ENCODE data around the gene PURA. TPM values are rescaled to one million over a fixed set of nuclear protein-coding genes. Genes with fewer than 3 reads are reported as not detected.

The PURA gene
- total RNA-seq, 6 donors from 2014 or later: 13.8 to 43.2 (median 22.7) TPM

DNA sequence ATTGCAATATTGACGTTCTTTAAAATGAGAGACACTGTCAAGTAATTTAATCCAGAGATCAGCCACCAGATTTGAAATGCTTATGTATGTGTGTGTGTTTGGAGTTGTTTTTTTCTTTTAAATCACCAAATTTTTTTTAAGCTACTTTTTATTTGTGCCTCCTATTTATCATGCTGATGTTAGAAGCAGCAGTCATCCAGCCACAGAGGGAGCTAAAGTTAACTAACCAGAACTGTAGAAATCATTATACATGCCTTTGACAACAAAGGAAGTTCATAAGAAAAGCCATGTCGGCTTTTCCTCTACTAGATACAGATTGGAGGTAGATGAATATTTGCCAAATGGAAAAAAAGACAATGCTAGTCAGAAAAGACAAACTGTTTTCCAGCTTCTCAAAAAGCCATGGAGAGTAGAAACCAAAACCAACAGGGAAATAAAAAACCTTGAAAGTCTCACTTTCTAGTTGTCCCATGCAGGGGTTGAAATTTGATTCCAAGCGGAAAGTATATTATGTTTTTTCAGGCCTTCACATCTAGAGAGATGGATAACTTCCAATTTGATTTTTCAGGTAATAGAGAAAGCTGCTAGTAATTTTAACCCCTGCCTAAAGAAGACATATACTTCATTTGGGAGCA lies 4.5 kb downstream of the PURA start:
- DNase-seq (no peak), ATAC-seq (ENCODE audit: low FRiP score in 2 of 2) (no peak)
- Histone ChIP-seq H3K27ac (no peak overlapping the region), H3K4me3 (no peak overlapping the region), H3K4me1 (peaks cover 43 to 68% (median 48%) of the 10 kb centered on the region in 4 donors), H3K9me3 (peaks cover 0 to 5% (median 0%) of the 10 kb centered on the region in 4 donors), H3K27me3 (no peaks in the 10 kb centered on the region), H3K36me3 (no peaks in the 10 kb centered on the region)
- TF ChIP-seq EP300 (IDR thresholded peaks at IDR 0.05): no peak
- no peak for TF ChIP-seq POLR2AphosphoS5 (IDR thresholded peaks at IDR 0.05)
- no peak for TF ChIP-seq POLR2A (IDR thresholded peaks at IDR 0.05)
- TF ChIP-seq, protein P1, sequence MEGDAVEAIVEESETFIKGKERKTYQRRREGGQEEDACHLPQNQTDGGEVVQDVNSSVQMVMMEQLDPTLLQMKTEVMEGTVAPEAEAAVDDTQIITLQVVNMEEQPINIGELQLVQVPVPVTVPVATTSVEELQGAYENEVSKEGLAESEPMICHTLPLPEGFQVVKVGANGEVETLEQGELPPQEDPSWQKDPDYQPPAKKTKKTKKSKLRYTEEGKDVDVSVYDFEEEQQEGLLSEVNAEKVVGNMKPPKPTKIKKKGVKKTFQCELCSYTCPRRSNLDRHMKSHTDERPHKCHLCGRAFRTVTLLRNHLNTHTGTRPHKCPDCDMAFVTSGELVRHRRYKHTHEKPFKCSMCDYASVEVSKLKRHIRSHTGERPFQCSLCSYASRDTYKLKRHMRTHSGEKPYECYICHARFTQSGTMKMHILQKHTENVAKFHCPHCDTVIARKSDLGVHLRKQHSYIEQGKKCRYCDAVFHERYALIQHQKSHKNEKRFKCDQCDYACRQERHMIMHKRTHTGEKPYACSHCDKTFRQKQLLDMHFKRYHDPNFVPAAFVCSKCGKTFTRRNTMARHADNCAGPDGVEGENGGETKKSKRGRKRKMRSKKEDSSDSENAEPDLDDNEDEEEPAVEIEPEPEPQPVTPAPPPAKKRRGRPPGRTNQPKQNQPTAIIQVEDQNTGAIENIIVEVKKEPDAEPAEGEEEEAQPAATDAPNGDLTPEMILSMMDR (IDR thresholded peaks at IDR 0.05): no peak
- 66 to 77% methylated on average over 3 of the region's 3 CpGs for WGBS, 2 donors

DNA sequence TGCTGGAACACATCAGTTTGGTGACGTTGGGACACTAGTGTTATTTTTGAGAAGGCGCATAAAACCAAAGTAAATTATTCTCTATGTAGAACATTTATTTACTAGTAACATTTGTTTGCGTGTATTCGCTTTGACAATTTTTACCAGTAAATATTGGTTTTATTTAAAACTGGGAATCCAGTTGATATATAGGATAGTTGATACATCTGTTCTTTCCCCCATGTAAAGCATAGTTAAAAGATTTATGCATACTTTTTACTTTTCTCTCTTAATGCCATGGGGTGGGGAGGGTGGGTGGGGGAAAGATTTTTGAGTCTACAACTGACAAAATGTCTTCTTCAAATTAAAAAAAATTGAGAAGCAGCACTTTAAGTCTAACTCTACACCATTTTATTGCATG lies 11.7 kb downstream of the PURA start, which contains the start of gene IGIP:
TSS of gene IGIP (plus strand) at position 301 of the 400 bp plus-strand sequence. CDS start 2,540 bp downstream, outside the sequence.
- no peak within 1 kb of the TSS for H3K27ac ChIP-seq
- H3K36me3 ChIP-seq: no peaks in the 10 kb centered on the region
- no peak for DNase-seq
- H3K27me3 ChIP-seq: no peaks in the 10 kb centered on the region
- peaks cover 6 to 32% (median 15%) of the 10 kb centered on the region in 4 donors for H3K4me1 ChIP-seq
- no peak for TF ChIP-seq POLR2A (IDR thresholded peaks at IDR 0.05)
- TF ChIP-seq, protein P1 (IDR thresholded peaks at IDR 0.05): no peak
- TF ChIP-seq EP300 (IDR thresholded peaks at IDR 0.05): no peak
- TF ChIP-seq POLR2AphosphoS5 (IDR thresholded peaks at IDR 0.05): no peak
- no peak for ATAC-seq (ENCODE audit: low FRiP score in 2 of 2)
- no peak within 1 kb of the TSS for H3K4me3 ChIP-seq
- H3K9me3 ChIP-seq: no peaks in the 10 kb centered on the region
- WGBS, 2 donors: 97 to 98% methylated on average over 4 of the region's 4 CpGs

DNA sequence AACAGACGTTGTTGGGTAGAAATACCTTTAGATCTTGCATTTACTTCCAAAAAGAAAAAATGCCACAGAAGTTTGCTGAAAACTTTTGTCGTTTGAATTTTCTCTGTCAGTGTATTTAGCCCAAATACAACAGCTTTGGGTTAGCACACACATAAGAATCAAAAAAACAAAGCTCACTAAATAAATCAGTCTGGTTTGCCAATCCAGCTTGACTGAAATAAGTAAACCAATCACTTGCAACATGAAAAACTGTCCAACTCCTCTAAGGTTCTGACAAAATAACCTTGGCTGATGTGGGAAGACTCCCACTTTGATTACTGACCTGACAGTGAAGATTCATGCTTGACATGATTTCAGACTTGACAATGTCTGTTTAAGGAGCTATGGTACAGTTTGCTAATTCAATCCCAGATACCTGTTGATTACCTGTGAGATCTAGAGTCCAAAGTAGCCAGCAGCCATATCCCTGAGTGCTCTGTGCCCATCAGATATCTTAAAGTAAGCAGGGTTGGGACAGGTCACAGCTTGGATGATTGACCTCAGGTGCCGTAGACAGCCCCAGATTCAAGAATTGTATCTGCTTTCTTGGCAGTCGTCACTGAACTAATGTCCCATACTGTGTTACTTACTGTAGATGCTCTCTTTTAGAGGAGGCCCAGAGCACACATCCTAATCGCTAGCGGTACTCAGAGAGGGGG lies 12.6 kb downstream of the PURA start:
- DNase-seq (no peak), ATAC-seq (ENCODE audit: low FRiP score in 2 of 2) (peak in 1 of 2 donors; percentile 30)
- no peaks in the 10 kb centered on the region for H3K36me3 ChIP-seq
- 93 to 94% methylated on average over 6 of the region's 6 CpGs for WGBS, 2 donors
- no peaks in the 10 kb centered on the region for H3K27me3 ChIP-seq
- no peaks in the 10 kb centered on the region for H3K9me3 ChIP-seq
- no peak overlapping the region for H3K27ac ChIP-seq
- TF ChIP-seq POLR2A (IDR thresholded peaks at IDR 0.05) (no peak), EP300 (IDR thresholded peaks at IDR 0.05) (no peak), POLR2AphosphoS5 (IDR thresholded peaks at IDR 0.05) (no peak)
- TF ChIP-seq, protein P1 (IDR thresholded peaks at IDR 0.05): no peak
- H3K4me1 ChIP-seq: peaks cover 9 to 31% (median 15%) of the 10 kb centered on the region in 4 donors
- no peak overlapping the region for H3K4me3 ChIP-seq

DNA sequence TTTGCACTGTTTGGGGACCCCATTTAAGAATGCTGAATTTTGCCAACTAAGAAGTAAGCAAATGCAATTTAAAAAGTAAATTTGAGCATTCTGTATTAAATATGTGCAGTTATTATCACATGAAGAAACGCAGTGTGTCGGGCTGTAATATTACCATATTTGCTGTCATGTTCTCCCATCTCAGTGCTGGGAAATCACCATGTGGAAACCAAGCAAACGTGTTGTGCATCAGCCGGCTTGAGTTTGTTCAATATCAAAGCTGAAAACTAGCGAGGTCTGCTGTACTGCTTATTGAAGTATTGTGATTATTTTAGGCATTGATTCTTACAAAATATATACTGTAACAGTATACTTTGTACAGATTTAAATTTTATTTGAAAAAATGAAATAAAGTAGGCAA lies 14.5 kb downstream of the PURA start:
- no peaks in the 10 kb centered on the region for H3K27me3 ChIP-seq
- H3K4me1 ChIP-seq: peaks cover 18 to 36% (median 31%) of the 10 kb centered on the region in 4 donors
- 95% methylated on average over 5 of the region's 5 CpGs for WGBS, 2 donors
- no peak overlapping the region for H3K4me3 ChIP-seq
- TF ChIP-seq, protein P1 (IDR thresholded peaks at IDR 0.05): no peak
- TF ChIP-seq POLR2AphosphoS5 (IDR thresholded peaks at IDR 0.05) (no peak), EP300 (IDR thresholded peaks at IDR 0.05) (no peak), POLR2A (IDR thresholded peaks at IDR 0.05) (no peak)
- no peaks in the 10 kb centered on the region for H3K9me3 ChIP-seq
- DNase-seq (no peak), ATAC-seq (ENCODE audit: low FRiP score in 2 of 2) (no peak)
- H3K36me3 ChIP-seq: no peaks in the 10 kb centered on the region
- no peak overlapping the region for H3K27ac ChIP-seq

Measured in upper lobe of left lung (tissue), 6 donors.